HG03108 (cell line): ENCODE results near the gene PDZD7.

Source experiments
- ATAC-seq: cut with Tn5 transposase; IDR thresholded peaks from one replicate; pipeline ENCODE4 v1.9.1; 2021; ENCODE audit warnings: moderate library complexity; ENCODE audit not compliant: unreplicated experiment

The PDZD7 gene

DNA sequence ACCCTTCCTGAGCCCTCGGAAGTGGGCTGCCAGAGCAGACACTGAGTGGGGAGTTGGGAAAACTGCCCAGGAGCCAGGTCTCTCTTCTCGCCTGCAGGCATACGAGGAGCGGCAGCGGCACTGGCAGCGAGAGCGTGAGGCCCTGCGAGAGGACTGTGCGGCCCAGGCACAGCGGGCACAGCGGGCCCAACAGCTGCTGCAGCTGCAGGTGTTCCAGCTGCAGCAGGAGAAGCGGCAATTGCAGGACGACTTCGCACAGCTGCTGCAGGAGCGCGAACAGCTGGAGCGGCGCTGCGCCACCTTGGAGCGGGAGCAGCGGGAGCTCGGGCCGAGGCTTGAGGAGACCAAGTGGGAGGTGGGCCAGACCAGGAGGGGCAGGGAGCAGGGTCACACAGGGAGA lies 25.6 kb downstream of the PDZD7 start:
- ATAC-seq: no peak

DNA sequence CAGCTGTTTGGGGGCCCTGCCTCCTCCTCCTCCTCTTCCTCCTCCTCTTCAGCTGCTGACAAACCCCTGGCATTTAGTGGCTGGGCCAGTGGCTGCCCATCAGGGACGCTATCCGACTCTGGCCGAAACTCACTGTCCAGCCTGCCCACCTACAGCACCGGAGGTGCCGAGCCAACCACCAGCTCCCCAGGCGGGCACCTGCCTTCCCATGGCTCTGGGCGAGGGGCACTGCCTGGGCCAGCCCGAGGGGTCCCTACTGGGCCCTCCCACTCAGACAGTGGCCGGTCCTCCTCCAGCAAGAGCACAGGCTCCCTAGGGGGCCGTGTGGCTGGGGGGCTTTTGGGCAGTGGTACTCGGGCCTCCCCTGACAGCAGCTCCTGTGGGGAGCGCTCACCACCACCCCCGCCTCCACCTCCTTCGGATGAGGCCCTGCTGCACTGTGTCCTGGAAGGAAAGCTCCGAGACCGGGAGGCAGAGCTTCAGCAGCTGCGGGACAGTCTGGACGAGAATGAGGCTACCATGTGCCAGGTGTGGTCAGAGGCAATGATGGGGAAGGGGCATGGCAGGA lies 27.2 kb downstream of the PDZD7 start:
- ATAC-seq: no peak

DNA sequence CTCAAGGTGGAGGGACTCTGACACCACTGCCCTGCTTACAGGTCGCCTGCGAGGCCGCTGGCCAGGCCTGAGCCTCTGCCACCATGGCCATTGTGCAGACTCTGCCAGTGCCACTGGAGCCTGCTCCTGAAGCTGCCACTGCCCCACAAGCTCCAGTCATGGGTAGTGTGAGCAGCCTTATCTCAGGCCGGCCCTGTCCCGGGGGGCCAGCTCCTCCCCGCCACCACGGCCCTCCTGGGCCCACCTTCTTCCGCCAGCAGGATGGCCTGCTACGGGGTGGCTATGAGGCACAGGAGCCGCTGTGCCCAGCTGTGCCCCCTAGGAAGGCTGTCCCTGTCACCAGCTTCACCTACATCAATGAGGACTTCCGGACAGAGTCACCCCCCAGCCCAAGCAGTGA lies 28.5 kb downstream of the PDZD7 start:
- no peak for ATAC-seq

DNA sequence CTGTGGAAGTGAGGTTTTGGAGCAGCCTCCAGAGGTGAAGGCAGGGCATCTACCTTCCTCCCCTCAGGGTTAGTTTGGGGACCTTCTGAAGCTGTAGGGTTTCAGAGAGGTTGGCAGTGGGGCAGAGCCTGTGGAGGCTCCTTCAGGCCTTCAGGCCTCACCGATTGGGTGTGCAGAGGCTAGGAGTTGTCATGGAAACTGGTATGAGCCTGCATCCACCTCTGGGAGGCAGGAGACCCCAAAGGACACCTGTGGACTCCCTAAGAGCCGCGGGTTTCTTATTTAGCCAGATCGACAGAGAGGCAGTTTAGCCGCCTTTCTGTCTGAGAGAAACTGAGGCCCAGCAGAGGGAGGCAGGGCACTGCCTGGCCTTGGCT lies 29.3 kb downstream of the PDZD7 start:
- no peak for ATAC-seq

DNA sequence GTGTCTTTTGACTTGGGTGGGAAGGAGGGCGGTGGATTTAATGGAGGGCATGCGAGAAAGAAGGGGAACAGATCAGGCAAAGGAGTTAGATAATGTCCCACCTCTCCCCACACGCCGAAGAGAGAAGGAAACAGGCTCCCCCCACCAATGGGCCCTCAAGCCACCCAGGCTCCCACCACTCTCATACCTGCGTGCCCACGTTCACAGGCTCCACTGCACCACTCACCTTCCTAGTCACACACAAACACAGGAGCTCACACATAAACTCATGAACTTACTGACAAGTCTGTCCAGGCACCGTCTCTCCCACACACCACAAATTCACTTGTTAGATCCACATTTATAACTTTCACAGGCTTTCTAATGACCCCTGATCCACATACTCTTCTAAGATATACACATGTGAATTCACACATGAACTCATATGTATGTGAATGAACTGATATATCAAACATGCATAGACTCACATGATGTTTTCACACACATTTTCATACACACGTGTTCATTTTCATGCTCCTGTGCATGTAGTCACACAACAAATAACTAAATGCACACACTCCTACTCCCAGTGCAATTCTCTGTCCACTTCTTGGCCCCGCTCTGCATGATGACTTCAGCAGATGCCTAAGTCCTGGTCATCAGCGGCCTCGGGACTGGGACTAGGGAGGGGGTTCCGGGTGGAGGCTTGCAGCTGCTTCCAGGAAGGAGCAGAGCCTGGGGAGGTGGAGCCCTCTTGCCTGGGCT lies 29.8 kb downstream of the PDZD7 start:
- no peak for ATAC-seq

DNA sequence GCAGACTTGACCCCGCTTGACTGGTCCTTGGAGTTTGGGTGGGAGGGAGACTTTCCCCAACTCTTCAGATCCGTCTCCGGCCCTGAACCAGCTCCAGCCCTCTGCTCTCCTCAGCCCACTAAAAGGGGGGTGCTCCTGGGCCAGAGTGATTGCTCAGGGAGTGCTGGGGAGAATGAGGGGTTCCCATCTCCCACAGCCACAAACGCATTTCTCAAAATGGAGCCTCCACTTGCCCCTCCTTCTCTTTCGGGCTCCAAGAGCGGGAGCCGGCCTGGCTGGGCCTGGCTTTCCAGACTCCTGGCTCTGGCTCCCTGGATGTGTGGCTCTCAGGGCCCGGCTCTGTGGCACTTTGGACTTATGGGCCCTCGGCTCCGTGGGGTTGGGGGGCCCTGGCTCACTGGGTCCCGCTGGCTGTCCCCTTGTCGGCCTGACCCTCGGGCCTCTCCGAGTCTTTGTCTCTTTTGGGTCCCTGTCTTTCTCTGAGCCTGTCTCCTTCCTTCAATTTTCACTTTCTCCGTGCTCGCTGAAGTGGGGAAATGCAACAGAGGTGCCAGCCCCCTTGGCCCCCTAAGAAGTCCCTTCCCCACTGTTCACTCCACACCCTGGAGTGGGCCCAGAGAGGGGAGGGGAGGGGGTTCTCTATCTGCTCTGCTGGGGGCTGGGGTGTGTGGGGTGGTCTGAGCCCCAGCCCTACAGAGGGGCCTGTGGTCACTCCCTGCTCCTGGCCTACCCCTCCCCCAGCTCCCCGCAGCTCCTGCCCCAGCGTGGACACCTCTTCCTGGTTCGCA lies 30.6 kb downstream of the PDZD7 start:
- ATAC-seq: no peak

DNA sequence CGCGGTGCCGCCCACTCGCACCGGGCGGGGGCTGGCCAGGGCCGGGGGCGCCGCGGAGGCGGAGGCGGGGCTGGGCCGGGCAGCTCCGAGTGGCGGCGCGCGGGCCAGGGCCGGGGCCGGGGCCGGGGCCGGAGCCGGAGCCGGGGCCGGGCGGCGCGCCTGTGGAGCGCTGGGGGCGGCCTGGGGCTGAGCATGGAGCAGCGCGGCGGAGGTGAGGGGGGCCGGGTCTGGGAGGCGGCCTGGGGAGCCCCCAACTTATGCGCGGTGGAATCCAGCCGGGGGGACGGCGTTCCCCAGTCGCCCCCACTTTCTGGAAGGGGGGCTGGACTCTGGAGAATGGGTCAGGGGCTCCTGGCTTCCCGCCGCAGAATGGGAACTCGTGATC lies 31.2 kb downstream of the PDZD7 start, which contains the start of gene LZTS2:
TSS of gene LZTS2 (plus strand) at position 67 of the 385 bp plus-strand sequence. CDS start 2,731 bp downstream, outside the sequence.
- ATAC-seq: no peak

DNA sequence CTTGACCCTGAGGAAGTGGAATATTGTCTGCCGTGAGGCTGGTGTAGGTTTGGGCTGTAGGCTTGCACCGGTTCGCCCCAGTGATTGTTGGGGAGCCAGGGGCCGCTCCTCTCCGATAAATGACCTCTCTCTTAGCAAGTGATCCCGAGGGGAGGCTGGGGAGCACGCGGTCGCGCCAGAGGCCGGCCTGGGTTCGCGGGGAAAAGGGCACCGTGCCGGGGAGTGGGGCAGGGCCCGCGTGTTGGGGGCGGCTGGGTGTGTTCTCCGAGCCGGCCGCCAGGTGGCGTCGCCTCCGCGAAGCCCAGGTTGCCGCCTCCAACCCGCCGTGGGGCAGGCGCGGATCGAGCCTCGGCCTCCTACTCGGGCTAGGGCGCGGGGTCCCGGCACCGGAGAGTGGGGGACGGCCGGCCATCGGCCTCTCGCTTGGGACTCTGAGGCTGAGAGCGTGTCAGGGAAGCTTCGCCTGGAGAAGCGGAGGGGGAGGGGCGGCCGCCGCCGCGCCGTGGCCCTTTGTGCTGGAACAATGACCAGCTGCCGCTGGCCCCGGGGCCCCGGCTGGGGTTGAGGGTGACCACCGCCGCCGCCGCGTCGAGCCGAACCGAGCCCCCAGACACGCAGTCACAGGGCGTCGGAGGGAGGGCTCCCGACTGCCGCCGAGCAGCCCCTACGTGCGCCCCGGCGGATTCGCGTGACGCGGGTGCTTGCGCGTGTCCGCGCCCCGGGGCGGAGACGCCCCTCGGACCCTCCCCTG lies 31.8 kb downstream of the PDZD7 start:
- ATAC-seq: peak; percentile 34

DNA sequence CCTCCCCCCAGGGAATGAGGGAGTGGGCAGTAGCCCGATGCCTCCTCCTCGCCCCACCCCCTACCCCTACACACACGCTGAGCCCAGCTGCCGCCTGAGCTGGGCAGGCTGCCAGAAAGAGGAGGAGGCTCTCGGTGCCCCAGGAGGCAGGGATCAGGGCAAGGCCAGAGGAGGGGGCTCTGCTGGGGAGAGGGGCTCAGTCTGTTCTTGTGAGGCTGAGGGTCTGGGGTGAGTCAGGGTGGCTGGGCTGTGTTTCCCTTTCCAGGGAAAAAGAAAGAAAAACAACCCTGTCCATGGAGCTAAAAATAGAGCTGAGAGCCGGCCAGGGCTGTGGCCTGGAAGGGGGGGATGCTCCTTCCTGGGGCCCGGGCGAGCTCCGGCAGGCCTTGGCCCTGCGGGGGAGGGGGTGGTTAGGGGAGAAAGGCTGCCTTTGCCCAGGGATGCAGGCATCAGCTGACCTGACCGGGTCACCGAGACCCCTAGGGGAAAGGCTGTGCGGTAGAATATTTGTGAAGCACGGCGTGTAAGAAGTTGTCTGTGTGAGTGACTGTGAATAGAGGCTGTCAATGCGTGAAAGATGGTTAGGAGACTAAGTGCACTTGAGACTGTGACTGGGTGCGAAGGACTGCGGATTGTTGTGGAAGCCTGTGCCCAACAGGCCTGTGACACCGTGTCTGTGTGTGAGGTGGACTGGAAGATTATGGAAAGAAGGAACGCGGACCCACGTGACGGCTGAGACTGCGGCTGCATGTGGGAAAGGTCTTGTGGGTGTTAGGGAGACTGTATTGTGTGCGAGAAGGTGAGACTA lies 32.5 kb downstream of the PDZD7 start:
- peak; percentile 25 for ATAC-seq

DNA sequence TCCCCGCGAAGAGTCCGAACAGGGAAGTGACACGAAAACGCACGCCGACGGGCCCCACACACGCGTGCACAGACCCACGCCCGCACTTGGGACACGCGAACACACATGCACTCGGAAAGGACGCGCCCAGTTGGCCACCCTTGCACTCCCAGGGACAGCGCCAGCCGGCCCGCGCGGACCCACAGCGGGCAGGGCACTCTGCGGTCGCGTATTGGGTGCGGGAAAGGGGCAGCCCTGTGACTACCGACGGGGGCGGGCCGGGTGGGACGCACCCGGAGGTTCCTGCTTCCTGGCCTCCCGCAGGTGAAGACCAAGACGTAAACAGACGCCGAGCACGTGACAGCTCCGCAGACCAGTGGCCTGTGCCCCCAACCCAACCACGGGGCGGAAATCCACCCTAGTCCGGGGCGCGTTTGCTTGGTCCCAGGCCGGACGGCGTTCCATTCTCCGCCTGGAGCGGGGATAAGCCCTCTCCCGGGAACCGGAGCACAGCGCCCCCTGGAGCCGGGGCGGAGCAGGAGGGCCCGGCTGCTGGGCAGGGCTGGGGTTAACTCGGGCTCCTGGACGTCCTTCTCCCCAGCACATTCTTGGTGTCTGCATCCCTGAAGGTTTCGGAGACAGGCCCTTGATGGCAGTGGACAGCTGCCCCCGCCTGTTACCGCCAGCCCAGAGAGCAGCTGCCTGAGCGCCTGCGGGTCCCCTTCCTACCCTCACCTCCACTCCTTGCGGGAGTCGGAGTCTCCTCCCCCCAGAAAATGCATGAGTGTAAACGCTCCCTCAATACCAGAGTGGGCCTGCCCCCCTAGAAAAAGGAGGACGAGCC lies 33.4 kb downstream of the PDZD7 start:
- peak; percentile 26 for ATAC-seq

DNA sequence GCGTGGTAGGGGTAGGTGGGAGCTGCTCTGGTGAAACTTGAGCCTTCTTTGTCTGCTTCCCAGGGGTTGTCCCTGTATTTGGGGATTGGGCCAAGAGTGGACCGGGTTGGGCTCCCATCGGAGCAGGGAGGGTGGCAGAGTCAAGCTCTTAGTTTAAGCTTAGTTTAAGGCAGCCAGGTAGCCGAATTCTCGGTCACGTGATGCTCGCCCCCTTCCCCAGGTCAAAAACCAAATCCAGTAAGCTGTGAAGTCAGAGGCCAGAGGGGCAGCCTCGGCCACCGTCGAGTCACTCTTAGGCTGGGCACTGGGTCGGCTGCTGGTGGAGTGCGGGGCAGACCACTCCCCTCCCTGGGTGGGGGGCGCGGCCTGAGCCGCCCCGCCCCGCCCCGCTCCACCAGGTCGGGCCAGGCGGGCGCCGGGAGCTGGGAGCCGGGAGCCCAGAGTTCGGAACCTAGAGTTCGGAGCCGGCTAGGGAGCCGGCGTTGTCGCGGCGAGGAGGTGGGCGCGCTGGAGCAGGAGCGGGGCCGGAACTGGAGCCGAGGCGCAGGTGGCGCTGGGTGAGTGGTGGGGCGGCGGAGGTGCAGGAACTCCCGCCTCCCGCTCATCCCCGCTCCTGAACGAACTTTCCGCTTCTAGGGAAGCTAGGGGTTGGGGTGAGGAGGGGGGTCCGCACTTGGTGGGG lies 34.1 kb downstream of the PDZD7 start:
- peak; percentile 1 for ATAC-seq

DNA sequence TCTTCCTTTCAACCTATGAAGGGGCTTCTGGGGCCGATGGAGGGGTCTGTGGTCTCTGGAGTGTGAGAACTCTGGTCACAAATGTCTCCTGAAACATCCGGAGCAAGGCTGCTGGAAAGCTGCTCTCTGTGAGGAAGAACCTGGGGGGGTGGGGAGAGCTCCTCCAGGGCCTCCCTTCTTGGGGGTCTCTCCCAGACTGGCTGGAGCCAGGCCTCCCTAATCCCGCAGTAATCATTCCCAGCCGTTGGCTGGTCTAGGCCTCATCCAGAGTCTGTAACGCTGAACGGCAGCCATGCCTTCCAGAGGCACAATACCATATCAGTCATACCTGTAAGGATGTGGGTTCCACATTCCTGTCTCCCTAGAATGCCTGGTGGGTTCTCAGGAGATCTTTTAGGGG lies 35.7 kb downstream of the PDZD7 start:
- ATAC-seq: no peak

DNA sequence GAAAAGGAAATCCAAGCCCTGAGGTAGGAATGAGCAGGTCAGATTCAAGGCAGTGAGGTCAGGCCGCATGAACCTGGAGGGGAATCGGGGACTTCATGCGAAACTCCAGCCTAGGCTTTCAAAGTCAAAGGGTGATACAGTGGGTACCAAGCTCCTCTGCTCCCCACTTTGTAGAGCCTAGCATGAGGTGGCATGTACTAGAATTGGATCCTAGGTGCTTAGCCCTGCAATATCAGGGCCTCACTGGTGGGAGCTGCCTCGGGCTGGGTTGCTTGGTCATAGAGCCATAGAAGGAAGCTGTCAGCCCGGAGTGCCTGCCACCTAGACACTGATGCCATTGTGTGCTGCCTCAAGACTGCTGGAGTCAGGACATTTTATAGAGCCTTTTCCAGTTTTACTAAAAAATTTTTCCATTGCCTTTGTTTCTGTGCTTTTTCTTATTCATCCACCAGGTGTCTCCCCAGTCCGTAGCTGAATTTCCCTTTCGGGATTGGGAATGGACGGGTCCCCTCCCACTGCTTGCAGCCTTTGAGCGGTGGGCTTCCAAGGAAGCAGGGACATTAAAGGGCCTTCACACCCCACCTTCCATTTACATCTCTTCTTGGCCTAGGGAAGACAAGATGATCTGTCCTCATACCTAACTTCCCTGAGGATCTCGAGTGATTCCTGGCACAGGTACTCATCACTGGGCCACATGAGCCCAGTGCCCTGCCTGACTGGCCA lies 36.8 kb downstream of the PDZD7 start:
- no peak for ATAC-seq

DNA sequence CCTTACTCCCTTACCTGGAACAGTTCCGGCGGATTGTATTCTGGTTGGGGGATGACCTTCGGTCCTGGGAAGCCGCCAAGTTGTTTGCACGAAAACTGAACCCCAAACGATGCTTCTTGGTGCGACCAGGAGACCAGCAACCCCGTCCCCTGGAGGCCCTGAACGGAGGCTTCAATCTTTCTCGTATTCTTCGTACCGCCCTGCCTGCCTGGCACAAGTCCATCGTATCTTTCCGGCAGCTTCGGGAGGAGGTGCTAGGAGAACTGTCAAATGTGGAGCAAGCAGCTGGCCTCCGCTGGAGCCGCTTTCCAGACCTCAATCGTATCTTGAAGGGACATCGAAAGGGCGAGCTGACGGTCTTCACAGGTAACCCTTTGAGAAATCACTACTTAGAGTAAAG lies 41.8 kb downstream of the PDZD7 start:
- no peak for ATAC-seq

DNA sequence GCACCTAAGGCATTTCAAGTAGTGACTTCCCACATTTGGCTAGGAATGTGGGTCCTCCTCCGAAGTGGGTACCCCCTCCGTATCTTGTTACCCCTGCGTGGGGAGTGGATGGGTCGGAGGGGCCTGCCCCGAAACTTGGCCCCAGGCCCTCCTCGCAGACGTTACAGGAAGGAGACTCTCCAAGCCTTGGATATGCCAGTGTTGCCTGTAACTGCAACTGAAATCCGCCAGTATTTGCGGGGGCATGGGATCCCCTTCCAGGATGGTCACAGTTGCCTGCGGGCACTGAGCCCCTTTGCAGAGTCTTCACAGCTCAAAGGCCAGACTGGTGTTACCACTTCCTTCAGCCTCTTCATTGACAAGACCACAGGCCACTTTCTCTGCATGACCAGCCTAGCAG lies 42.8 kb downstream of the PDZD7 start:
- ATAC-seq: no peak

DNA sequence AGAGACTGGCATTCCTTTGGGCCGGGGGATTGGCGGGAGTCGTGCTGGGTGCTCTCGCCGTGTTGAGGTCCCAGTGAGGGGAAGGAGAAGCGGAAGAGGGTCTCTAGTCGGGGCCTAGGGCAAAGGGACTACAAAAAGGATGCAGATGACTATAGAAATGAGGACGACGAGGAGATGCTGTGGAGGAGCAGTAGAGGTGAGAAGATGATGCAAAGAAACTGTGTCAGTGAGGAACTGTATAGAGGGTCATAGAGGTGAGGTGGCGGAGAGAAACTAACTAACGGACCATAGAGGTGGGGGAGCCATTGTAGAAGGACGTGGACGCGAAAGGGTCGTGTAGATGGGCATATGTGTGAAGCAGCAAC lies 43.3 kb downstream of the PDZD7 start:
- ATAC-seq: no peak

DNA sequence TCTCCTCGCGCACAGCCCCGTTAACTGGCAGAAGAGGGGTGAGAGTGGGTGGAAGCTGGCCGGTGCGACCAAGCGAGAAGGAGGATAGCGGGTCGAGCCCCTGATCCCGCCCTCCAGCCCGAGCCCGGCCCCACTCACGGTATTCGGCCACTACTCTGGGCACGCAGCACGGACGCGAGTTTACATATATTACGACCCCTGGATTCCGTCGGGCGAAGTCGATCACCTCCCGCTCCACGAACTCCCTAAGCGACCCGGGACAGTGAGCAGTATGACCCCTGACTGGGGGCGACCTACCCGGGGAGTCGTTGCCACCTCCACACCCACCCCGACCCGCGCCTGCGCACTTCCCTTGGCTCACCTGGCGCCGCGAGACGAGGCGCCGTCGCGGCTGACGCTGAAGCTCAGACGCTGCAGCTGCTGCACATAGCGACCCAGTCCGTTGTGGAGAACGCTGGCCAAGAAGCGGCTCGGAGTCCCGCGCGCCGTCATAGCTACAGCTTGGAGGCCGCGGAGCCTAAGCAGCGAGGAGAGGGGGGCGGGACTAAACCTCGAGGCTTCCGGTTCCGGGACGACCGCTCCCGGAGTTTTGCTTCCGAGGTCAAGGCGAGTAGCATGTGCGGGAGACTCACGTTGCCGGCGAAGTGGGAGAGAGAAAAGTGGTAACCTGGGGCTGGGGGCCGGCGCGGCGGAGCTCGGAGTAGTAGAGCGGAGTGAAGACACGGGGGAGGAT lies 43.8 kb downstream of the PDZD7 start, which contains the start of the genes MRPL43 and TWNK:
TSS of gene MRPL43 (minus strand) at position 546 of the 733 bp plus-strand sequence. CDS start at position 492, 54 bp downstream.
TSS of gene TWNK (plus strand) at position 592 of the 733 bp plus-strand sequence. CDS start 668 bp downstream, outside the sequence.
- ATAC-seq: peak; percentile 57

DNA sequence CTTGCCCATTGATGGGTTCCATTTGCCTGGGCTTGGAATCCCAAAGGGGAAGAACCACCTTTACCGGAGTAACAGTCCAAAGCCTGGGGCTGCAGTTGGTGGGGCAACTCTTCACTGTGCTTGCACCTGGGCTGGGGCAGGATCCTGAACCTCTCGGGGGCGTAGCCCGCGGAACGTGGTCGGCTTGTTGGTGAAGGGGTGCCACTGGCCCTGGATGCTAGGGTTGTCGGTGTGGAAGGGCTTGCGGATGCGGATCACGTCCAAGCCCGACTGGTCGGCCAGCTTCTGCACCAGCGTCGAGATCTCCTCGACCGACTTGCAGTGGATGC lies 44.3 kb downstream of the PDZD7 start:
- no peak for ATAC-seq
